Fibroblast of lung (primary cell): ENCODE data around the gene ATG7. TPM values are rescaled to one million over a fixed set of nuclear protein-coding genes. Genes with fewer than 3 reads are reported as not detected.

ENCODE experiments used
- DNase-seq, 2 donors: peaks; one replicate each; pipeline versions ENCODE4 v3.0.0 to v3.0.0-alpha.2; 2010; ENCODE audit warnings: low read depth in 2 of 2
- H2AFZ ChIP-seq: 2 replicates; pipeline ENCODE4 v1.5.1; 2012; ENCODE audit warnings: low read length, control low read depth, inconsistent platforms
- H3K27ac ChIP-seq: 2 replicates; pipeline ENCODE4 v1.5.1; 2011; ENCODE audit warnings: low read length, control low read depth; ENCODE audit not compliant: insufficient read depth
- H3K27me3 ChIP-seq: 2 replicates; pipeline ENCODE4 v1.5.1; 2011; ENCODE audit warnings: mild to moderate bottlenecking, low read length; ENCODE audit not compliant: control insufficient read depth, insufficient read depth
- H3K36me3 ChIP-seq: 2 replicates; pipeline ENCODE4 v1.5.1; 2011; ENCODE audit warnings: low read length; ENCODE audit not compliant: control insufficient read depth, insufficient read depth
- H3K4me1 ChIP-seq: 2 replicates; pipeline ENCODE4 v1.5.1; 2011; ENCODE audit warnings: low read length; ENCODE audit not compliant: control insufficient read depth, insufficient read depth; ENCODE audit errors: extremely low read depth
- H3K4me2 ChIP-seq: 2 replicates; pipeline ENCODE4 v1.5.1; 2011; ENCODE audit warnings: low read length, control low read depth; ENCODE audit not compliant: insufficient read depth; ENCODE audit errors: extremely low read depth
- H3K4me3 ChIP-seq, 4 experiments: fragments of 200-600 bp in 1 of 4; sonication (generic) in 1 of 4; replicated peaks in 1 of 4; 2 replicates each; pipeline ENCODE4 v1.5.1; 2011 to 2016; ENCODE audit warnings: low read length in 4 of 4, low read depth in 3 of 4, mild to moderate bottlenecking in 3 of 4, control low read depth in 2 of 4, inconsistent platforms in 1 of 4, mixed read lengths in 1 of 4; ENCODE audit not compliant: insufficient read depth in 1 of 4; ENCODE audit errors: control extremely low read depth in 1 of 4
- H3K79me2 ChIP-seq: 2 replicates; pipeline ENCODE4 v1.5.1; 2012; ENCODE audit warnings: mild to moderate bottlenecking, low read length, inconsistent platforms; ENCODE audit not compliant: control insufficient read depth, insufficient read depth
- H3K9ac ChIP-seq: 2 replicates; pipeline ENCODE4 v1.5.1; 2011; ENCODE audit warnings: mild to moderate bottlenecking, low read length, control low read depth; ENCODE audit not compliant: insufficient read depth
- H3K9me3 ChIP-seq: 2 replicates; pipeline ENCODE4 v1.5.1; 2012; ENCODE audit warnings: low read depth, low read length; ENCODE audit not compliant: control insufficient read depth, insufficient read depth
- H4K20me1 ChIP-seq: 2 replicates; pipeline ENCODE4 v1.5.1; 2011; ENCODE audit warnings: low read length; ENCODE audit not compliant: control insufficient read depth, insufficient read depth; ENCODE audit errors: extremely low read depth
- CTCF ChIP-seq, 2 donors: IDR thresholded peaks in 1 of 2; conservative IDR thresholded peaks in 1 of 2; 1 replicate in 1 of 2; 2 replicates in 1 of 2; pipeline ENCODE4 v1.5.1; 2011 to 2012; ENCODE audit warnings: low read length in 2 of 2, control low read depth in 1 of 2, inconsistent platforms in 1 of 2, low read depth in 1 of 2, mild to moderate bottlenecking in 1 of 2
- EZH2 ChIP-seq: IDR thresholded peaks from 2 replicates; pipeline ENCODE4 v1.5.1; 2012; ENCODE audit warnings: low read length, control low read depth, mild to moderate bottlenecking; ENCODE audit errors: missing control alignments
- polyA plus RNA-seq, 2 donors: library from polyadenylated mRNA; depleted of rRNA in 1 of 2; stranded (reverse) in 1 of 2; unstranded in 1 of 2; fragments of >200 nt; gene quantifications; 2 replicates each; pipeline ENCODE4 v1.2.1, GENCODE V29; 2011 to 2012; ENCODE audit warnings: missing spikeins in 1 of 2
- total RNA-seq: library from RNA; depleted of rRNA; stranded (reverse); fragments of >200 nt; gene quantifications from 2 replicates; pipeline ENCODE4 v1.2.1, GENCODE V29; 2014

The ATG7 gene
- total and polyA plus RNA-seq, 2 donors (not counting 1 experiment from before 2014, with no cell fraction given): 50.8 to 56.5 TPM

GRCh38 chr3:11495948-11496557, 223.9 kb downstream of the ATG7 start:
- H3K9me3 ChIP-seq: no peaks in the 10 kb centered on the region
- peak in 1 of 2 donors; percentile 92 for DNase-seq
- H3K4me3 ChIP-seq: no peak overlapping the region
- no peak overlapping the region for H3K4me2 ChIP-seq
- no peaks in the 10 kb centered on the region for H3K36me3 ChIP-seq
- no peak overlapping the region for H3K27ac ChIP-seq
- no peak overlapping the region for H3K9ac ChIP-seq
- TF ChIP-seq CTCF (conservative IDR thresholded peaks at IDR 0.05 in 1 of 2, IDR thresholded peaks at IDR 0.05 in 1 of 2; ENCODE audit: low read depth in 1 of 2, low read length in 2 of 2) (no peak), EZH2 (no peak)
- peaks cover 9% of the 10 kb centered on the region for H3K4me1 ChIP-seq
- no peak overlapping the region for H2AFZ ChIP-seq
- H3K79me2 ChIP-seq: no peaks in the 10 kb centered on the region
- no peaks in the 10 kb centered on the region for H3K27me3 ChIP-seq
- no peaks in the 10 kb centered on the region for H4K20me1 ChIP-seq

GRCh38 chr3:11498177-11498576, 226.0 kb downstream of the ATG7 start:
- no peaks in the 10 kb centered on the region for H3K36me3 ChIP-seq
- no peaks in the 10 kb centered on the region for H4K20me1 ChIP-seq
- DNase-seq: no peak
- TF ChIP-seq EZH2: no peak
- no peak for TF ChIP-seq CTCF (conservative IDR thresholded peaks at IDR 0.05 in 1 of 2, IDR thresholded peaks at IDR 0.05 in 1 of 2; ENCODE audit: low read depth in 1 of 2, low read length in 2 of 2)
- no peaks in the 10 kb centered on the region for H3K9me3 ChIP-seq
- H3K4me3 ChIP-seq: no peak overlapping the region
- peaks cover 9% of the 10 kb centered on the region for H3K4me1 ChIP-seq
- peak overlapping the region; percentile 68 for H3K4me2 ChIP-seq
- H2AFZ ChIP-seq: no peak overlapping the region
- H3K79me2 ChIP-seq: no peaks in the 10 kb centered on the region
- H3K27ac ChIP-seq: peak overlapping the region; percentile 44
- no peak overlapping the region for H3K9ac ChIP-seq
- no peaks in the 10 kb centered on the region for H3K27me3 ChIP-seq

- H3K4me1 ChIP-seq: peaks cover 9% of the 10 kb centered on the region
- TF ChIP-seq CTCF (conservative IDR thresholded peaks at IDR 0.05 in 1 of 2, IDR thresholded peaks at IDR 0.05 in 1 of 2; ENCODE audit: low read depth in 1 of 2, low read length in 2 of 2) (no peak), EZH2 (no peak)
- no peaks in the 10 kb centered on the region for H3K9me3 ChIP-seq
- H4K20me1 ChIP-seq: no peaks in the 10 kb centered on the region
- DNase-seq: peak; percentile 82 to 88
- H3K4me3 ChIP-seq: no peak overlapping the region
- no peaks in the 10 kb centered on the region for H3K36me3 ChIP-seq
- H3K27me3 ChIP-seq: no peaks in the 10 kb centered on the region
- peak overlapping the region; percentile 68 for H3K4me2 ChIP-seq
- H2AFZ ChIP-seq: no peak overlapping the region
- no peaks in the 10 kb centered on the region for H3K79me2 ChIP-seq
- no peak overlapping the region for H3K9ac ChIP-seq
- peak overlapping the region; percentile 44 for H3K27ac ChIP-seq
These were observed 226.4 kb downstream of the ATG7 start for GRCh38 chr3:11498646-11499045.
